Lung microvascular endothelial cell (primary cell): ENCODE results near the gene GNG3. TPM values are rescaled to one million over a fixed set of nuclear protein-coding genes. Genes with fewer than 3 reads are reported as not detected.

Experiments used
- DNase-seq, 2 donors: peaks; one replicate each; pipeline versions ENCODE4 v3.0.0 to v3.0.0-alpha.2; 2010; ENCODE audit warnings: low read depth in 2 of 2
- total RNA-seq: library from RNA; depleted of rRNA; stranded (reverse); fragments of >200 nt; gene quantifications from 2 replicates; pipeline ENCODE4 v1.2.1, GENCODE V29; 2014

GNG3 gene
- total RNA-seq, 1 donor from 2014 or later = not detected

GRCh38 chr11:62757846-62758788 lies 50.6 kb downstream of the GNG3 start:
- DNase-seq = no peak

Other genes starting within 250 kb of the GNG3 start
- 214 and 215 TPM in 2 replicates for gene AHNAK, start 160.9 kb upstream of the GNG3 start, total RNA-seq
- gene EEF1G, start 133.8 kb upstream of the GNG3 start, total RNA-seq = 1,150 and 1,533 TPM in 2 replicates
- 7.6 and 14.5 TPM in 2 replicates for gene TUT1, start 116.2 kb upstream of the GNG3 start, total RNA-seq
- 147 and 148 TPM in 2 replicates for gene MTA2, start 105.8 kb upstream of the GNG3 start, total RNA-seq
- 19.0 and 25.2 TPM in 2 replicates for gene EML3, start 94.9 kb upstream of the GNG3 start, total RNA-seq
- 2.4 and 3.3 TPM in 2 replicates for gene ROM1, start 94.4 kb upstream of the GNG3 start, total RNA-seq
- 12.0 and 15.1 TPM in 2 replicates for gene B3GAT3, start 85.7 kb upstream of the GNG3 start, total RNA-seq
- gene GANAB, start 61.1 kb upstream of the GNG3 start, total RNA-seq = 170 and 189 TPM in 2 replicates
- 13.5 and 19.6 TPM in 2 replicates for gene INTS5, start 54.4 kb upstream of the GNG3 start, total RNA-seq
- 25.5 and 37.5 TPM in 2 replicates for gene C11orf98, start 42.5 kb upstream of the GNG3 start, total RNA-seq
- gene CSKMT, start 42.4 kb upstream of the GNG3 start, total RNA-seq = 4.8 and 6.3 TPM in 2 replicates
- gene UQCC3, start 36.0 kb upstream of the GNG3 start, total RNA-seq = 8.3 and 9.9 TPM in 2 replicates
- 1.5 and 1.6 TPM in 2 replicates for gene LBHD1, start 35.4 kb upstream of the GNG3 start, total RNA-seq
- gene UBXN1, start 28.6 kb upstream of the GNG3 start, total RNA-seq = 126 and 131 TPM in 2 replicates
- gene LRRN4CL, start 18.1 kb upstream of the GNG3 start, total RNA-seq = 0.22 and 0.60 TPM in 2 replicates
- gene BSCL2, start 252 bp upstream of the GNG3 start, total RNA-seq = 17.7 and 26.4 TPM in 2 replicates
- gene HNRNPUL2, start 19.8 kb downstream of the GNG3 start, total RNA-seq = 7.0 and 9.7 TPM in 2 replicates
- gene TTC9C, start 20.8 kb downstream of the GNG3 start, total RNA-seq = 23.4 and 24.6 TPM in 2 replicates
- gene ZBTB3, start 46.5 kb downstream of the GNG3 start, total RNA-seq = 7.4 and 11.7 TPM in 2 replicates
- 58.0 and 60.7 TPM in 2 replicates for gene POLR2G, start 53.9 kb downstream of the GNG3 start, total RNA-seq
- gene TAF6L, start 63.7 kb downstream of the GNG3 start, total RNA-seq = 19.8 and 31.9 TPM in 2 replicates
- gene TMEM179B, start 79.7 kb downstream of the GNG3 start, total RNA-seq = 20.3 and 39.3 TPM in 2 replicates
- gene TMEM223, start 84.3 kb downstream of the GNG3 start, total RNA-seq = 8.7 and 13.5 TPM in 2 replicates
- 7.6 and 12.3 TPM in 2 replicates for gene NXF1, start 97.8 kb downstream of the GNG3 start, total RNA-seq
- gene STX5, start 124.4 kb downstream of the GNG3 start, total RNA-seq = 29.4 and 33.3 TPM in 2 replicates
- not detected in 2 replicates for gene TEX54, start 125.2 kb downstream of the GNG3 start, total RNA-seq
- gene WDR74, start 131.9 kb downstream of the GNG3 start, total RNA-seq = 75.4 and 81.7 TPM in 2 replicates
- gene SLC3A2, start 173.2 kb downstream of the GNG3 start, total RNA-seq = 57.9 and 59.9 TPM in 2 replicates
- gene CHRM1, start 213.7 kb downstream of the GNG3 start, total RNA-seq = not detected in 2 replicates